ENCODE measurements around the gene LAMB4. TPM values are rescaled to one million over a fixed set of nuclear protein-coding genes. Genes with fewer than 3 reads are reported as not detected.

The LAMB4 gene
- polyA plus RNA-seq, 2 donors, result 3.5 to 4.9 TPM

DNA sequence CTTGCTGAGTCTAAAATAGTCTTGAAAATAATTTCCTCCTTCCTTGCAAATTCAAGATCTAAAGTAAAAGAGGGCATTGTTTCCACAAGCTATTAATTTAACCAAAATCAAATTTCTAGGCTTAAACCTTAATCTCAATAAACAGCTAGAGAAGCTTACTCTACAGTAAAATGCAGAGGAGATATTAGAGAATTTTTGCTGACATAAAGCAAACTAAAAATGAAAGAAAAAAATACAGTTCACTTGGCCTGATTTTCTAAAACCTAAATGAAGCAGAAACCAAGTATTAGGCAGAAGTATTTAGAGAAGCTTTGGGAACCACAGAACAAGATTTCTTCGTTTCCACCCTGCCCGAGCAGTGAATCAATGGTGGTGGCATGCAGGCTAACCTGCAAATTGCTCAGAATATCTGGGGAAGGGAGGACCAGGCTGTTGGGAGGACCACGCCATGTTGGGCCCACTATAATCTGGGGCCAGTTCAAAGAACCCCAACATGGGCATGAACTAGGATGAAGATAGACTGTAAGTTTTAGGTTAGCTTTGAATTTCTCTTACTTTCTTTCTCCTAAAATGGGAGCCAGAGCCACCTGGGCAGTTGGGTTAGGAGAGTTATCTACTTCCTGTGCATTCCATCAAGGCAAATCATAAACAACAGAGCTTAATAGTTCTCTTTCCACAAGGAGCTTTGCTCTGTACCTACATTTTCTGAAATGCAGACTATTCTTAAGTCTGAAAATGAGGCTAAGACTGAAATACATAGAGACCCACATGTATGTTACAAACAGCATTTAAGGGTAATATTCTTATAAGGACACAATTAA lies 131.3 kb downstream of the LAMB4 start:
- H3K27me3 ChIP-seq (ENCODE audit: control insufficient read depth in 1 of 2, insufficient read depth in 2 of 2, low read length in 2 of 2), result no peaks in the 10 kb centered on the region
- H3K36me3 ChIP-seq (ENCODE audit: control insufficient read depth in 2 of 2, insufficient read depth in 2 of 2, low read length in 1 of 2), result no peaks in the 10 kb centered on the region
- H3K4me3 ChIP-seq (ENCODE audit: low read depth in 1 of 2, low read length in 2 of 2), result no peak overlapping the region
- peaks cover 4 to 5% of the 10 kb centered on the region in 2 donors for H3K4me1 ChIP-seq (ENCODE audit: control insufficient read depth in 2 of 2, insufficient read depth in 2 of 2, low read length in 1 of 2)
- H3K27ac ChIP-seq (ENCODE audit: low read depth in 2 of 2, low read length in 1 of 2), result peak overlapping the region in 1 of 2 donors; percentile 35
- no peaks in the 10 kb centered on the region for H3K9me3 ChIP-seq (ENCODE audit: control insufficient read depth in 2 of 2, insufficient read depth in 1 of 2, low read depth in 1 of 2, low read length in 1 of 2)
- 73 to 84% methylated on average over 3 of the region's 3 CpGs for WGBS, 2 donors

DNA sequence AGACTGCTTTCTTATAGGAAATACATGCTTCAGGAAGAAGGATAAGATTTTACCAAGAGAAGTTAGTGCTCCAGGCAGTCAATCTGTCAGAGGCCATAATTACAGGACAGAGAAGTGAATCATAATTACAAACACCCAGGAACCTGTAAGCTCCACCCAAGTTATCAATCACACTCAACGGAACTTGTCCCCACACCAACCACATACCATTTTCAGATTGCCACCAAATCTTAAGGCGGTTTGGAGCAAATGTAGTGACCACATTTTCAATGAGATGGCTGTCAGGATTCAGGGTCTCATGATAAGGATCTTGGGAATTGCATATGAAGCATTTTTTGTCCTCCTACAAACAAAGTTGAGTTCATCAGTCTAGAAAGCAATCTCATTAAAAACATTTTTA lies 132.0 kb downstream of the LAMB4 start:
- Histone ChIP-seq H3K4me3 (ENCODE audit: low read depth in 1 of 2, low read length in 2 of 2) (no peak overlapping the region), H3K27ac (ENCODE audit: low read depth in 2 of 2, low read length in 1 of 2) (no peak overlapping the region), H3K27me3 (ENCODE audit: control insufficient read depth in 1 of 2, insufficient read depth in 2 of 2, low read length in 2 of 2) (no peaks in the 10 kb centered on the region), H3K4me1 (ENCODE audit: control insufficient read depth in 2 of 2, insufficient read depth in 2 of 2, low read length in 1 of 2) (peaks cover 5 to 7% of the 10 kb centered on the region in 2 donors), H3K36me3 (ENCODE audit: control insufficient read depth in 2 of 2, insufficient read depth in 2 of 2, low read length in 1 of 2) (peaks cover 0 to 3% of the 10 kb centered on the region in 2 donors), H3K9me3 (ENCODE audit: control insufficient read depth in 2 of 2, insufficient read depth in 1 of 2, low read depth in 1 of 2, low read length in 1 of 2) (no peaks in the 10 kb centered on the region)
- WGBS, 2 donors, result 53 to 56% methylated on average over 2 of the region's 2 CpGs

DNA sequence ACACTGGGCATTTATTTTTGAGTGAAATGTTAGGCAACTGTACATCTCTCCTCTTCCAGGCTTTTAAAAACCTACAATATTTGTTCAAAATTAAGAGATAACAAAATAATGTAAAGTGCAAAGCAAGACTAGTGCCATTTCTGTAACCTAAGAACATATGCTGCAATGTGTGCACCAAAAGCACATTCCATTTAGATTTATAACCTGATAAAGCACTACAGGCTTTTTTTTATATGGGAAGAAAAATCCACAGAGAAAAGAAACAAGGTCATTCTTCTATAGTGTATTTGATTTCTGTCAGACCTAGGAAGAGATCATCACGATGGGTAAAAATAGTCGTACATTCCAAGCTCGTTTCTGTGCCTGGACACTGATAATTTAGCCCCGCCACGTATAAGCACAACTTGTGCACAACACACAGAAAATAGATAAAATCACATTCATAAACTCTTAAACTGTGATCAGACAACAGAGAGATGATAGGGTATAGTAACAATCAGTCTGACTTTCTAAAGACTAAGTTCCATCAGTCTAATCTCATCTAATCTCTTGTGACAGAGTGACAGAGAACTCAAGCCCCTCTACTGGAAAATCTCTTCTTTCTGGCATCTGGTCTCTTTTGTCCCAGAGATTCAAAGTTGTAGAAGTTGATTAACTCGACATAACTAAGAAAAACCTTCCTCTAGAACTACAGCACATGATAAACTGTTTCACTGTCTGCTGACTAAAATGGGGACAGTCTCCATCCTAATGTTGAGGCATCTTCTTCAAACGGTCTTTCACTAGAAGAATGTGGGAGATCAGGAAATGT lies 133.9 kb downstream of the LAMB4 start:
- peaks cover 2 to 3% of the 10 kb centered on the region in 2 donors for H3K4me1 ChIP-seq (ENCODE audit: control insufficient read depth in 2 of 2, insufficient read depth in 2 of 2, low read length in 1 of 2)
- H3K9me3 ChIP-seq (ENCODE audit: control insufficient read depth in 2 of 2, insufficient read depth in 1 of 2, low read depth in 1 of 2, low read length in 1 of 2), result no peaks in the 10 kb centered on the region
- WGBS, 2 donors, result 65 to 67% methylated on average over 7 of the region's 7 CpGs
- H3K27me3 ChIP-seq (ENCODE audit: control insufficient read depth in 1 of 2, insufficient read depth in 2 of 2, low read length in 2 of 2), result no peaks in the 10 kb centered on the region
- no peak overlapping the region for H3K4me3 ChIP-seq (ENCODE audit: low read depth in 1 of 2, low read length in 2 of 2)
- peaks cover 0 to 3% of the 10 kb centered on the region in 2 donors for H3K36me3 ChIP-seq (ENCODE audit: control insufficient read depth in 2 of 2, insufficient read depth in 2 of 2, low read length in 1 of 2)
- H3K27ac ChIP-seq (ENCODE audit: low read depth in 2 of 2, low read length in 1 of 2), result no peak overlapping the region

DNA sequence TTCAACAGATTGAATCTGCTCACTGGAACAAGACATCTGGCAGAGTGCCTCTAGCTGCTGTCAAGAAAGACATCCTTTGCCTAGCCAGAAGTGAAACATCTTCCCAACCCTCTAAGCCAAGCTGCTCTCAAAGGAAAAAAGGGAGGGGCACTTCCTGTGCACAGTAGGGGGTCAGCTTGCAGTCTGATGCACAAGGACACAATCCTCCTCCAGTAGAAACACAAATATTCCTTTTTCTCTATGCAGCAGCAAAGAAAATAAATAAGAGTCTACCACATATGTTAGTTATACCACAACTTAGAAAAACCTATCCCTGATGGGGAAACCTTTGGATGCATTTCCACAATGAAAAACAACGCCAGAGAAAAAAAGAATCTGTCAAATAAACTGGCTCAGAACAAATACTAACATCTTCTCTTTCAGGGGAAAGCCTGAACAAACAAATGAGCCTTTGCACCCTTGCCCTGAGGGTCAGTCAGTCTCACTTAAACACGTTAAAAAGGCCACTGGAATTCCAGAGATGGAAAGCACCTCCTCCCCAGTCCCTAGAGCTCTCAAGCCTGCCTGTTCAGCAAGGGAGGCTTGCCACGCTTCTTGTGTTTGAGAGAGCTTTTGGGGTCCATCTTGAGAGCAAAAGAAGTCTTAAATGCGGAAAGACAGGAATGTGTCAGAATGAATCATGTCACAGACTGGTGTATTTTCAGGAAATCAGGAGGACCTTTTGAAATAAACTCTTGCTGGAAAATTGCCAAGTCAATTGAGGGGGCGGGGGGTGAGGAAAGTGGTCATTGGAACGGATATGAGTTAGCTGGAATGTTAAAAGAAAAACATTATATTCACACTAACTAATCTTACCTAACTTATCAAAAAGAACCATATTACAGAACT lies 134.7 kb downstream of the LAMB4 start:
- peaks cover 0 to 3% of the 10 kb centered on the region in 2 donors for H3K36me3 ChIP-seq (ENCODE audit: control insufficient read depth in 2 of 2, insufficient read depth in 2 of 2, low read length in 1 of 2)
- H3K9me3 ChIP-seq (ENCODE audit: control insufficient read depth in 2 of 2, insufficient read depth in 1 of 2, low read depth in 1 of 2, low read length in 1 of 2), result no peaks in the 10 kb centered on the region
- H3K27ac ChIP-seq (ENCODE audit: low read depth in 2 of 2, low read length in 1 of 2), result peak overlapping the region; percentile 40 to 56
- no peak overlapping the region for H3K4me3 ChIP-seq (ENCODE audit: low read depth in 1 of 2, low read length in 2 of 2)
- WGBS, 2 donors, result 26 to 41% methylated on average over 6 of the region's 6 CpGs
- H3K4me1 ChIP-seq (ENCODE audit: control insufficient read depth in 2 of 2, insufficient read depth in 2 of 2, low read length in 1 of 2), result peaks cover 0 to 3% of the 10 kb centered on the region in 2 donors
- no peaks in the 10 kb centered on the region for H3K27me3 ChIP-seq (ENCODE audit: control insufficient read depth in 1 of 2, insufficient read depth in 2 of 2, low read length in 2 of 2)

DNA sequence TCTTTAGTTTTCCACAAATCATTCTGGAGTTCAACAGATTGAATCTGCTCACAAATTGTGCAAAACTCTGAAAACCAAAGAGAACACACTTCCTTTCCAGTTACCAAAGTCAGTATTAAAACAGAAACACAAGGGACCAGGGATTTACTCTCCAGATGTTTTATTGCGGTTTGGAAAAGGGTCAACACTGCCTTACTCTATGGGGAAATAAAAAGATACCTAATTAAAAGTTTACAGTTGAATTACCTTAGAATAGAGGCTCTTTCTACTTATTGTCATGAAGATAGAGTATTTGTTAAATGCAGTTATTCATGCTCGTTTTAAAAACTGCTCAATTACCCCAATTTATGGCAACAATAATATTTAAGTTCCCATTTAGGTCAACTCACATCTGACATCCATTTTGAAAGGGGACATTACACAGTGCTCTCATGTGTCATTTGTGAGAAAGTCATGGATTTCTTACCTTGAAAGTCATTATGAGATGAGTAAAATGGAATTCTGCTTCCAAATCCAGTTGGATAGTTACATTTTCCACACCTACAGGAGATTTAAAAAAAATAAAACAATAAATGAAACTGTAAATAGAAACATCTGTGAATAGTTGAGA lies 135.6 kb downstream of the LAMB4 start:
- Histone ChIP-seq H3K9me3 (ENCODE audit: control insufficient read depth in 2 of 2, insufficient read depth in 1 of 2, low read depth in 1 of 2, low read length in 1 of 2) (no peaks in the 10 kb centered on the region), H3K4me3 (ENCODE audit: low read depth in 1 of 2, low read length in 2 of 2) (no peak overlapping the region), H3K27ac (ENCODE audit: low read depth in 2 of 2, low read length in 1 of 2) (no peak overlapping the region), H3K36me3 (ENCODE audit: control insufficient read depth in 2 of 2, insufficient read depth in 2 of 2, low read length in 1 of 2) (peaks cover 0 to 3% of the 10 kb centered on the region in 2 donors), H3K4me1 (ENCODE audit: control insufficient read depth in 2 of 2, insufficient read depth in 2 of 2, low read length in 1 of 2) (peaks cover 0 to 3% of the 10 kb centered on the region in 2 donors), H3K27me3 (ENCODE audit: control insufficient read depth in 1 of 2, insufficient read depth in 2 of 2, low read length in 2 of 2) (no peaks in the 10 kb centered on the region)
- 56 to 74% methylated on average over 2 of the region's 2 CpGs for WGBS, 2 donors

DNA sequence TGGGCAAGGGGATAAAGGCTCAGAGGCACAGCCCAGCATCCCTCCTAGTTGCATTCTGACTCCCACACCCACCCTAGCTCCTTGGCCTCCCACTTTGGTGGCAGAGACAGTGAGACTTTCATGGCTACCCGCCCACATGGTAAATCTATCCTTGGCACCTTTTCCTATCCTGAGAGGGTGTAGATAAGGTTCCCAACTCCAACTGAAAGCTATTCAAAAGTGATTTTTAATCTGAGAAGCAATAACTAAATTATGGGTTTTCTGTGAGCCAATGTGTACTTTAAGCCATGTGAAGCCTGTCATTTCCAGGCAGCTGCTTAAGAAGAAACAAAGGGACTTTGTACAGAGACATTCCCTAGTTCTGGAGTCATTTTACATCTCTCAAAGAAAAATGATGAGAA lies 136.3 kb downstream of the LAMB4 start:
- H3K4me3 ChIP-seq (ENCODE audit: low read depth in 1 of 2, low read length in 2 of 2), result no peak overlapping the region
- H3K4me1 ChIP-seq (ENCODE audit: control insufficient read depth in 2 of 2, insufficient read depth in 2 of 2, low read length in 1 of 2), result peaks cover 0 to 3% of the 10 kb centered on the region in 2 donors
- peaks cover 0 to 3% of the 10 kb centered on the region in 2 donors for H3K36me3 ChIP-seq (ENCODE audit: control insufficient read depth in 2 of 2, insufficient read depth in 2 of 2, low read length in 1 of 2)
- H3K27ac ChIP-seq (ENCODE audit: low read depth in 2 of 2, low read length in 1 of 2), result peak overlapping the region in 1 of 2 donors; percentile 50
- no peaks in the 10 kb centered on the region for H3K9me3 ChIP-seq (ENCODE audit: control insufficient read depth in 2 of 2, insufficient read depth in 1 of 2, low read depth in 1 of 2, low read length in 1 of 2)
- 57 to 72% methylated on average over 1 of the region's 1 CpG for WGBS, 2 donors
- no peaks in the 10 kb centered on the region for H3K27me3 ChIP-seq (ENCODE audit: control insufficient read depth in 1 of 2, insufficient read depth in 2 of 2, low read length in 2 of 2)

DNA sequence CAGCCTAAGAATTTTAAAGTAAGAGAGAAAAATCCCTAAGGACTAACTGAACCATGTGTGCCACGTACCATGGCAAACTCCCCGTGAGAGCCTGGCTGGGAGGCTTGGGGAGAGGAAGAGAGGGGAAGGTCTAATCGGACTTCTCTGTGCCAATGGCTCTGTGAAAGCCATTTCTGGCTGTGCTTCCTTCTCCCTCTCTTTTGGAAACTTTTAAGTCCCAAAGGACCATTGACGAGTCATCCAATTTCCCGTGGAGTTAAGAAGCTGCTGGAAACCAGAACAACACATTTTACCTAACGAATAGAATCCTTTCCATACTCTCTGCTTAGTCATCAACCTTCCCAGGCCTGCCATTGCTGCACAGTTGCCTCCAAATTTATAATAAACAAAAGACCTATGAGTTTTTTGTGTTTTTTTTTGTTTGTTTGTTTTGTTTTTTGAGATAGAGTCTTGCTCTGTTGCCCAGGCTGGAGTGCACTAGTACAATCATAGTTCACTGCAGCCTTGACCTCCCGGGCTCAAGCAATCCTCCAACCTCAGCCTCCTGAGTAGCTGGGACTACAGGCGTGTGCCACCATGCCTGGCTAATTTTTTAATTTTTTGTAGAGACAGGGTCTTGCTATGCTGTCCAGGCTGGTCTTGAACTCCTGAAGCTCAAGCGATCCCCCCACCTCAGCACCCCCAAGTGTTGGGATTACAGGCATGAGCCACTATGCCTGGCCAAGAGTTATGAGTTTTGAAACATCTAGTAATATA lies 140.4 kb downstream of the LAMB4 start:
- peaks cover 0 to 5% of the 10 kb centered on the region in 2 donors for H3K36me3 ChIP-seq (ENCODE audit: control insufficient read depth in 2 of 2, insufficient read depth in 2 of 2, low read length in 1 of 2)
- H3K27ac ChIP-seq (ENCODE audit: low read depth in 2 of 2, low read length in 1 of 2), result peak overlapping the region in 1 of 2 donors; percentile 1
- 70 to 73% methylated on average over 9 of the region's 9 CpGs for WGBS, 2 donors

DNA sequence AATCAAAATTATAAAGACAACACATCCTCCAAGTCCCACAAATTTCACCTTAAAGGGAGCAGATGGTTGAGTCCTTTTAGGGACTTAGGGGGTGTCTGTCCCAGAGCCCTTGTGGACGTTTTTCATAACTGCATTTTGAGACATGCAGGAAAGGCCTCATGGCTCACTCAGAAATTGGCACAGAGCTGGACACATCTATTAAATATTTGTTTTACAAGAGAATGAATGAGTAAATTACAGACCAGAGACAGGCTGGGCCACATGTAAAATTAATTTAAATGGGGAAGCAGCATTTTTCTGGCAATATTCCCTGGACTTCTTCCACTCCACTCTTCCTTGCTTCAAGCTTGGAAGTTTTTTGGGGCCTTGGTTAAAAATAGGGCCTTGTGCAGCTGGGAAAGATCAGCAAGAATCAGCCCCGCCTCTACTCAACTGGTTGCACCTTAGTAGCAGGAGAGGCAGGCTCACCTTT lies 147.2 kb downstream of the LAMB4 start:
- H3K27me3 ChIP-seq (ENCODE audit: control insufficient read depth in 1 of 2, insufficient read depth in 2 of 2, low read length in 2 of 2), result no peaks in the 10 kb centered on the region
- H3K9me3 ChIP-seq (ENCODE audit: control insufficient read depth in 2 of 2, insufficient read depth in 1 of 2, low read depth in 1 of 2, low read length in 1 of 2), result no peaks in the 10 kb centered on the region
- H3K4me1 ChIP-seq (ENCODE audit: control insufficient read depth in 2 of 2, insufficient read depth in 2 of 2, low read length in 1 of 2), result no peaks in the 10 kb centered on the region
- peaks cover 0 to 2% of the 10 kb centered on the region in 2 donors for H3K36me3 ChIP-seq (ENCODE audit: control insufficient read depth in 2 of 2, insufficient read depth in 2 of 2, low read length in 1 of 2)
- no peak overlapping the region for H3K4me3 ChIP-seq (ENCODE audit: low read depth in 1 of 2, low read length in 2 of 2)
- 37 to 39% methylated on average over 2 of the region's 2 CpGs for WGBS, 2 donors
- H3K27ac ChIP-seq (ENCODE audit: low read depth in 2 of 2, low read length in 1 of 2), result no peak overlapping the region

More for the DNA sequence above, 140.4 kb downstream of the LAMB4 start:
- Histone ChIP-seq H3K9me3 (ENCODE audit: control insufficient read depth in 2 of 2, insufficient read depth in 1 of 2, low read depth in 1 of 2, low read length in 1 of 2) (no peaks in the 10 kb centered on the region), H3K4me3 (ENCODE audit: low read depth in 1 of 2, low read length in 2 of 2) (no peak overlapping the region), H3K4me1 (ENCODE audit: control insufficient read depth in 2 of 2, insufficient read depth in 2 of 2, low read length in 1 of 2) (peaks cover 0 to 3% of the 10 kb centered on the region in 2 donors), H3K27me3 (ENCODE audit: control insufficient read depth in 1 of 2, insufficient read depth in 2 of 2, low read length in 2 of 2) (no peaks in the 10 kb centered on the region)

Data from esophagus (tissue), 2 donors.